ENCODE results near the gene KDM4F. TPM values are rescaled to one million over a fixed set of nuclear protein-coding genes. Genes with fewer than 3 reads are reported as not detected.
"Not testable (repeated sequence)": the region's sequence is repeated elsewhere in the genome, so short reads cannot be mapped to it uniquely, and the experiment has no call there.

Gene KDM4F
- total RNA-seq (2022) (not detected in 2 replicates), Bru-seq, nascent RNA (not detected), BruChase-seq, experiment 1, labeled RNA remaining after a 6-hour chase (not detected), BruChase-seq, experiment 2, labeled RNA remaining after a 2-hour chase (not detected)
- long read RNA-seq = 0 reads

- H3K36me3 Mint-ChIP-seq (ENCODE audit: insufficient read depth, unreplicated experiment); H3K4me1 Mint-ChIP-seq (ENCODE audit: insufficient read depth, unreplicated experiment); BruUV-seq (replicated peaks); DNase-seq (ENCODE audit: unreplicated experiment); CTCF ChIA-PET; intact Hi-C loops (cut with micrococcal nuclease); H3K27ac Mint-ChIP-seq (ENCODE audit: low read depth, unreplicated experiment); H3K9me3 Mint-ChIP-seq (ENCODE audit: unreplicated experiment); H3K4me3 Mint-ChIP-seq (ENCODE audit: unreplicated experiment): not testable (repeated sequence)
- POLR2A ChIA-PET = interaction anchor here (2.2 kb wide), 1 partner anchor 18 kb away, joined by 14 read pairs; the partner anchor contains the start of gene SRSF8
- peaks cover 36% of the 10 kb centered on the region for H3K27me3 Mint-ChIP-seq (ENCODE audit: insufficient read depth, unreplicated experiment)
These were observed at the start of gene KDM4F for GRCh38 chr11:95049122-95049521. KDM4F (plus strand) TSS chr11:95049422.

GRCh38 chr11:95003716-95004115 is 45.5 kb upstream of the KDM4F start:
- H3K27me3 Mint-ChIP-seq (ENCODE audit: insufficient read depth, unreplicated experiment) = peaks cover 21% of the 10 kb centered on the region
- no peak for DNase-seq (ENCODE audit: unreplicated experiment)

GRCh38 chr11:95005642-95006041 is 43.6 kb upstream of the KDM4F start:
- Mint-ChIP-seq H3K27me3 (ENCODE audit: insufficient read depth, unreplicated experiment) (peaks cover 32% of the 10 kb centered on the region), H3K4me3 (ENCODE audit: unreplicated experiment) (no peak overlapping the region), H3K27ac (ENCODE audit: low read depth, unreplicated experiment) (no peak overlapping the region), H3K36me3 (ENCODE audit: insufficient read depth, unreplicated experiment) (no peaks in the 10 kb centered on the region), H3K9me3 (ENCODE audit: unreplicated experiment) (no peaks in the 10 kb centered on the region), H3K4me1 (ENCODE audit: insufficient read depth, unreplicated experiment) (no peaks in the 10 kb centered on the region)
- DNase-seq (ENCODE audit: unreplicated experiment) = no peak
- intact Hi-C loops (cut with micrococcal nuclease) = no loop called here
- ChIA-PET CTCF (interaction anchor here (1.1 kb wide), 1 partner anchor 38 kb away, joined by 3 read pairs; no protein-coding TSS in a partner anchor), POLR2A (no interaction called here)
- no peak for TF ChIP-seq CTCF (IDR thresholded peaks at IDR 0.05; ENCODE audit: unreplicated experiment)
- no TSS peak for BruUV-seq (replicated peaks)

More at GRCh38 chr11:95003716-95004115, 45.5 kb upstream of the KDM4F start:
- no TSS peak for BruUV-seq (replicated peaks)
- no peaks in the 10 kb centered on the region for H3K9me3 Mint-ChIP-seq (ENCODE audit: unreplicated experiment)
- ChIA-PET POLR2A (no interaction called here), CTCF (no interaction called here)
- intact Hi-C loops (cut with micrococcal nuclease) = no loop called here
- no peak for TF ChIP-seq CTCF (IDR thresholded peaks at IDR 0.05; ENCODE audit: unreplicated experiment)
- H3K4me1 Mint-ChIP-seq (ENCODE audit: insufficient read depth, unreplicated experiment) = no peaks in the 10 kb centered on the region
- H3K4me3 Mint-ChIP-seq (ENCODE audit: unreplicated experiment) = no peak overlapping the region
- no peak overlapping the region for H3K27ac Mint-ChIP-seq (ENCODE audit: low read depth, unreplicated experiment)
- no peaks in the 10 kb centered on the region for H3K36me3 Mint-ChIP-seq (ENCODE audit: insufficient read depth, unreplicated experiment)

GRCh38 chr11:95011376-95011775 is 37.8 kb upstream of the KDM4F start:
- intact Hi-C loops (cut with micrococcal nuclease) = no loop called here
- ChIA-PET CTCF (interaction anchor here (0.7 to 0.8 kb wide), 2 partner anchors 695 to 727 kb away, joined by 3 read pairs; no protein-coding TSS in a partner anchor), POLR2A (interaction anchor here (0.6 kb wide), 1 partner anchor 56 kb away, joined by 3 read pairs; no protein-coding TSS in a partner anchor)
- no peak for TF ChIP-seq CTCF (IDR thresholded peaks at IDR 0.05; ENCODE audit: unreplicated experiment)
- no peak overlapping the region for H3K4me3 Mint-ChIP-seq (ENCODE audit: unreplicated experiment)
- H3K27ac Mint-ChIP-seq (ENCODE audit: low read depth, unreplicated experiment) = no peak overlapping the region
- no peaks in the 10 kb centered on the region for H3K36me3 Mint-ChIP-seq (ENCODE audit: insufficient read depth, unreplicated experiment)
- no peaks in the 10 kb centered on the region for H3K4me1 Mint-ChIP-seq (ENCODE audit: insufficient read depth, unreplicated experiment)
- DNase-seq (ENCODE audit: unreplicated experiment) = no peak
- BruUV-seq (replicated peaks) = no TSS peak
- no peaks in the 10 kb centered on the region for H3K9me3 Mint-ChIP-seq (ENCODE audit: unreplicated experiment)
- peaks cover 33% of the 10 kb centered on the region for H3K27me3 Mint-ChIP-seq (ENCODE audit: insufficient read depth, unreplicated experiment)

Data from MCF 10A (cell line).